ENCODE measurements around the gene SLC35B1.
A peak's percentile ranks its signal among the peaks of the same experiment; 100 is the strongest.

The SLC35B1 gene, protein sequence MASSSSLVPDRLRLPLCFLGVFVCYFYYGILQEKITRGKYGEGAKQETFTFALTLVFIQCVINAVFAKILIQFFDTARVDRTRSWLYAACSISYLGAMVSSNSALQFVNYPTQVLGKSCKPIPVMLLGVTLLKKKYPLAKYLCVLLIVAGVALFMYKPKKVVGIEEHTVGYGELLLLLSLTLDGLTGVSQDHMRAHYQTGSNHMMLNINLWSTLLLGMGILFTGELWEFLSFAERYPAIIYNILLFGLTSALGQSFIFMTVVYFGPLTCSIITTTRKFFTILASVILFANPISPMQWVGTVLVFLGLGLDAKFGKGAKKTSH
- total RNA-seq: 35.9 to 36.0 reads per million in 2 donors

DNA sequence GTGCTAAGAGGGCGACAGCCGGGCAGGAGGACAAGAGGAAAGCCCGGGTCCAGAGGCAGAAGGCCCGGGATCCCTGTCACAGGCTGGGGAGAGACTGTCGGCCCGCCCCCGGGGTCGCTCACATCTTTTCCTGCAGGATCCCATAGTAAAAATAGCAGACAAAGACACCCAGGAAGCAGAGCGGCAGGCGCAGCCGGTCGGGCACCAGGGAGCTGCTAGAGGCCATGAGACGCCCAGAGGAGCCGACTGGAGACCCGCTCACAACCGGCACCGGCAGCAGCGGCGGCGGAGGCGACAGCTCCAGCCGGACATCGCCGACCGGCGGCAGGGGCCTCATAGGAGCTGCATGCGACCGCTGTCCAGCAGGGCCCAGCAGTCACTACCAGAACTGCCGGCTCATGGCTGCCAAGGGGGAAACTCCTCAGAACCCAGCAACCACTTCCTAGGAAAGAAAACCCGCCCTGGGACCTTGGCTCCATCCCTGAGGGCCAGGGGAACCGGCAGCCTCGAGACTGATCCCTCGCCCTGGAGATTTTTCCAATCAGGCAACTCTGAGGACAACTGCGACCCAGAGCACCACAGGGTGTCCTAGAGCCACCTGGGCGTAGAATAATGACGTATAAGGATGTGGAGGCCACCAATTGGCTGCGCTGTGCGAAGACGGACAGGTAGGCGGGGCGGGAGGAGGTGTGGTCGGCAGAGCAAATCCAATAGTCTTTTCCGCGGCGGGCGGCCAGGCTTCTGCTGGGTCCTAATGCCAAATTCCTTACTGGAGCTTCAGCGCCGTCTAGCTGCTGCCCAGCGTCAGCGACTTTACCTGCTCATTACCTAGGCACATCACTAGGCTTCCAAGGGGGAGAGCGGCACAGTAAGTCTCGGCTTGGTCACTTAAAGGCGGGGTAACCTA, at the start of gene SLC35B1:
SLC35B1 (minus strand) TSS at position 357 of the 907 bp plus-strand sequence; CDS start at position 226, 131 bp downstream.
- peak; percentile 97 for DNase-seq

DNA sequence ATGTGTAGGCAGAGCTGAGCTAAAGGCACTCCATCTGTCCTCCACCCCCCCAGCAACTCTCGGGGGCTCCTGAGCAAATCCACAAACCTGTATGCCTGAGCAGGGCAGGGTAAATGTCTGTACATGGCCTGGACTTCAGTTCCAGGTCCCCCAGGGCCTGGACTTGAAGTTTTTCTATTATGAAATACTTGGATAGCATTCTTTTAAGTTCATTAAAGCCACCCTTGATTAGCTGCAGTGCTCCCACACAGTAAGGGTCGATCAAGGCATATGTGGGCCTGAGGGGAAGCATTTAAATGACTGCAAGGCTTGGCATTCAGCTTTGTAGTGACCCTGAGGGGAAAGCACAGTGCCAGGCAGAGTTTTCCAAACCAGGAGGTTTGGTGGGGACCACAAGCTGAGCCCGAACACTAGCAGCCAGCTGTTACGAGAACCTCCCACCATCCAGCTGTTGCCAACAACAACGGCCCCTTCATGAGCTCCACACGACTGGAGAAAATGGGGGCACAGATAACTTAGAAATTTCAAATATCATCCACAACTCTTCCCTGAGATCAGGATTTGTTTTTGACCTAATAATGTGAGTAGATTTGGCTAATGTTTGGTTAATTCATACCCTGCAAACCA, 49.5 kb upstream of the SLC35B1 start:
- DNase-seq: no peak

DNA sequence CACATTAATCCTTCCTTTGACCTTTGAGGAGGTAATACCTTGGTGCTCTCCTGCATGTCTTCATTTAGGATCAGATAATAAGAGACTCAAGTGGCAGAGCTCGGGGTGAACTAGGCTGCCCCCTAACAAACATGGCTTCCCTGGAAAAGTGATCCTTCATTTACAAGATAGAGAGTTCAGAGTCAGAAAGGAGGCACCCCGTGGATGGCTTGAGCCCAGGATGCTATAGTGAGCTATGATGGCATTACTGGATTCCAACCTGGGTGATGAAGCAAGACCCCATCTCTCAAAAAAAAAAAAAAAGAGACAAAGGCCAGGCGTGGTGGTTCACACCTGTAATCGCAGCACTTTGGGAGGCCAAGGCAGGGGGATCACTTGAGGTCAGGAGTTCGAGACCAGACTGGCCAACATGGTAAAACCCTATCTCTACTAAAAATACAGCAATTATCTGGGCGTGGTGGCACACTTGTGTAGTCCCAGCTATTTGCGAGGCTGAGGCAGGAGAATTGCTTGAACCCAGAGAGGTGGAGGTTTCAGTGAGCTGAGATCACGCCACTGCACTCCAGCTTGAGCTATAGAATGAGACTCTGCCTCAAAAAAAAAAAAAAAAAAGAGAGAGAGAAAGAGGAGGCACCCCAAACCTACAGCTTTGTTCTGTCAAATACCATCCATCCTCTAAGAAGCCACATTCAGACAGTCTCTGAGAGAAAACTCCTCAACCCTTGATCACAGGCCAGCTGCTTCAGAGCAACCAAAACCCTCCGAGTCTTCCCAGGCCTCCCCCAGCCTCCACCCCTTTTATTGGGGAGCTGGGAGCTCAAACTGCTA, 48.8 kb upstream of the SLC35B1 start:
- DNase-seq: no peak

DNA sequence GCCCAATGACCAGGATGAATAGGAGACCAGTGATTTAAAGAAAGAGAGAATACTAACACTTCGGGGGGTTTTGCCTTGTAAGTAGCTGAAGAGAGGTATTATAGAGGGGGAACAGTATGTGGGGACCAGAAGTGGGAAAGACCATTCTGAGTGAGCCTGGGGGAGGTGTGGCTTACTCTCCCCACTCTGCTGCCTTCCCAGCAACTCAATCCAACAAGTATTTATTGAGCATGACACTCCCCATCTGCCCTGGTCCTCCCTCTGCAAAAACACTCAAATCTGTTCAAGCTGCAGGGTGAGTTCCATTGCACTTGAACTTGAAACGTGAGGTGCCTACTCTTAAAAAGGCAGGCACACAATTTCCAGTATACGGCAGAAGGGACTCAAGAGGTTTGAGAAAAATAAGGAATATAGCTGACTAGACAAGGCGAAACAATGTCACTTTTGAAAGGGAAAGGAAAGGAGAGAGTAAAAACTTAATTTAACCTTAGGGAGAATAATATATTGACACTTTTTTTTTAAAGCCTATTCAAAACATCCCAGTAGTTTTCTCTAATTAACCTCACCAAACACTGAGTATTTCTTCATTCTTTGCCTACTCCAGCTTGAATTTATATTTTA, 48.0 kb upstream of the SLC35B1 start:
- no peak for DNase-seq

DNA sequence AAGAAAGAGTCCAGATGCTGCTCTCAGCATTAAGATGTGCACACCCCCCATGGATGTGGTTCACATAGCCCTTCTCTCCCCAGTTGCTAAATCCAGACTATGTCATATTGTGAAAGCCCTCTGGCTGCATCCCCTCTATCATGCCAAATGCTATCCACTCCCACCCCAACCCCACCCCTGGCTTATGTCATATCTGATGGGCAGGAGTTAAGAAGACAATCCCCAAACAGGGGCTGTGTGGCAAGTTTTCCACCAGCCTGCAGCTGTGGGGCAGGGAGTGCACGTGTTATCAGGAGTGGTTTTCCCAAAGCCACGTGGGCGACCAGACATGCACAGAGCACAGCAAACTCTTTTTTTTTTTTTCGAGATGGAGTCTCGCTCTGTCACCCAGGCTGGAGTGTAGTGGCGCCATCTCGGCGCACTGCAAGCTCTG, 46.2 kb upstream of the SLC35B1 start:
- no peak for DNase-seq

DNA sequence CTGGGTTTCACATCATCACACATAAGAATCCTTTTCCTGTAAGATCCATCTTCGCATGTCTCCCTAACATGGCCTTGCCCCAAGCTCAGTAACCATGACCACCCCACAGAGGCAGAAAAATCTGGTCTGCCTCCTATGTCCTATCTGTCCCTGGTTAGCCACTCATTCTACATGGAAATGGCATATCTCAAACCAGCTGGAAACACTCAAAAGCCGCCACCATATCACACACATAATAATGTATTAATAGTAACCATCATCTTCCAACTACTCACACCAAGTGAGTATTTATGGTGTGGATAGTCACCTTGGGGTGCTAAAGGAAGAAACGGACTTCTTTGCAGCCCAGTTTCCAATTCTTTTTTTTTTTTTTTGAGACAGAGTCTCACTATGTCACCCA, 44.7 kb upstream of the SLC35B1 start:
- no peak for DNase-seq

DNA sequence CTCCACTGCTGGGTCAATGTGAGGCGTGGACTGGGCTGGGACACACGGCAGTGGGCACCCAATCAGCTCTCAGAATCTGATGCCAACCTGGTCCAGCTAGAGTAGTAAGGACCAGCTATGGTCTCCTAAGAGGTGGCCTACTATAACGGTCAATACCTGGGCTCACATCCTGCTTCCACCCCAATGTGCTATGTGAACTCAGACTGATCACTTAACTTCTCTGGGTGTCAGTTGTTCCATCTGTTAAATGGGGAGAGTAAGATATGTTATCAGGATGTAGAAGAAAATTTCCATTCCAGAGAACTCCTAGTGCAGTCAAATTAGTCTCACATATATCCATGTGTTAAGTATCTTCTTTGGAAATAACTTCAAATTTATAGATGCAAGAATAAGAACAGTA, 42.0 kb upstream of the SLC35B1 start:
- DNase-seq: no peak

DNA sequence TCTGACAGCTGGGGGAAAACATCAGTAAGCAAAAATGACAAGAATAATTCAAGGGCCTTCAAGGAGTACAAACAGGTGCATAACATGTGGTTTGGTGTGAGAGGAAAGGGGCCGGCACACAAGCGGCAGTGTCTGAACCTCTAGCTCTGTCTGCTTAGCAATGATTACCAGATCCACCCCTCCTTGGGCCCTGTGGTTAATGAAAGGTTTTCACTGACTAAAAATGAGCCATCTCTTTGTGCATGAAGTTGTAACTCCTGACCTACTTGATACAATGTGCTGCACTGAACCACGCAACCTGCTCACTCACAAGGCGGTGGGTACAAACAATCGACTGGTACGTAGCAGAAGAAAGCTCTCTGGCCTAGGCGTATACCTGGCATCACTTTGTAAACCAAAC, 41.0 kb upstream of the SLC35B1 start:
- DNase-seq: peak; percentile 46

DNA sequence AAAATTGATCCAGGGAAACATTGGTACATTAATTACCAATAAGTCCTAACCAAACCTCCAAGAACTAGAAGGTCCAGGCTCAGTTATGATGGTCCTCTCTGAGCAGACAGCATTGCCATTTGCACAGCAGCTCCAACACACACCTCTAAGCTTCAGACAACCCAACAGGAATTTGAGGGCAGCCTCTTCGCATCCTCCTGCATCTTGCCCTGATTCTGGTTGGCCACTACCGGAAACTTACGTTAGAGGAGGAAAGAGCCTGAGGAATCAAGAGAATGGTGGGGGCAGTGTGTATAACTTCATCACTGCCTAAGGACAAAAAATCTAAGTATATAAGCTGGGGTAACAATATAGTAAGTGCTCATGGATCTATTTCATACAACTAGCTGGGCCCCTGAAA, 40.5 kb upstream of the SLC35B1 start:
- DNase-seq: peak; percentile 35

DNA sequence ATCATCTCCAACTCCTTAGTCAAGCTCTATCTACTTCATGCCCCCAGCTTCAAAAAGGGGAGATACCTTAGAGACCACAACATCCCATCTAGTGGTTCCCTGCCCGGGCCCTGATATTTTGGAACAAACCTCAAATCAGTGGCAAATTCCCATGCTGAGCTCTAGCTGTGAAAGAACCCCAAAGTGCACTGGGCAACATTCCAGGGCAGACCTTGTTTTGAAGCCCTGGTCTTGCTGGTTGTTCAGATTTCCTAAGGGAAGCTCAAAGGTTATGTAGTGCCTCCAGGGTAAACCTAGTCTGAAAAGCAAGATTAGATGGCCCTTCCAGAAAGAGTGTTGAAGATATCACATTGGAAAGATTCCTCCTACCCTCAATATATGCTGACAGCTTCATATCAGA, 39.9 kb upstream of the SLC35B1 start:
- no peak for DNase-seq

DNA sequence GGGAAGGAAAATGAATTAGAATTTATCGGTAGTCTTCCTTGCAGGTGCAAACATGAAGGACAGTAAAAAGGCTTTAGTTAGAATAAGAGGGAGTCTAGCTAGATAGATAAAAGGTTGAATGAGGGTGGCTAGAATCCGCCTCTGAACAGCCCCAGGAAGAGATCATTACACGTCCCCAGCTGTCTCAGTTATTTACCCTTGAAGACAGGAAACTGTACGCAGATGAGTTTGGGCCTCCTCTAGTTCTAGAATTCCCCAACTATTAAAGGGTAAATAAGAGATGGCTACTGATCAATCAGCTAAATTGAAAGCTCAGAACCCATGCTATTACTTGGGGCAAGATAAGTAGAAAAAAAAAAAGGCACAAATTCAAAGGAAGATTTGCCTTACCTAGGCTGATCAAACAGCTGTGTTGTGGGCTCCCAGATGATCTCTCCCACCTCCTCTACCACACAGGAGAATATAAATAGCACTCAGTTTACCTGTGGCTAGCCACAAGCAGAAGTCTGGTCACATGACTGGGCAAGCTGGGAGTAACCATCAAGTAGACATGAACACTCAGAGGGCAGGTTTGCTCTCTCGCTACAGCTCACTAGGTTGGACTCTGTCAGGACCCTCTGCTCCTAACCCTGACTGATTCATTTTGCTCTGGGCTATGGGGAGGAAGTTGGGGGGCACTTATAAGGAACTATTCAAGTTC, 39.2 kb upstream of the SLC35B1 start:
- no peak for DNase-seq

DNA sequence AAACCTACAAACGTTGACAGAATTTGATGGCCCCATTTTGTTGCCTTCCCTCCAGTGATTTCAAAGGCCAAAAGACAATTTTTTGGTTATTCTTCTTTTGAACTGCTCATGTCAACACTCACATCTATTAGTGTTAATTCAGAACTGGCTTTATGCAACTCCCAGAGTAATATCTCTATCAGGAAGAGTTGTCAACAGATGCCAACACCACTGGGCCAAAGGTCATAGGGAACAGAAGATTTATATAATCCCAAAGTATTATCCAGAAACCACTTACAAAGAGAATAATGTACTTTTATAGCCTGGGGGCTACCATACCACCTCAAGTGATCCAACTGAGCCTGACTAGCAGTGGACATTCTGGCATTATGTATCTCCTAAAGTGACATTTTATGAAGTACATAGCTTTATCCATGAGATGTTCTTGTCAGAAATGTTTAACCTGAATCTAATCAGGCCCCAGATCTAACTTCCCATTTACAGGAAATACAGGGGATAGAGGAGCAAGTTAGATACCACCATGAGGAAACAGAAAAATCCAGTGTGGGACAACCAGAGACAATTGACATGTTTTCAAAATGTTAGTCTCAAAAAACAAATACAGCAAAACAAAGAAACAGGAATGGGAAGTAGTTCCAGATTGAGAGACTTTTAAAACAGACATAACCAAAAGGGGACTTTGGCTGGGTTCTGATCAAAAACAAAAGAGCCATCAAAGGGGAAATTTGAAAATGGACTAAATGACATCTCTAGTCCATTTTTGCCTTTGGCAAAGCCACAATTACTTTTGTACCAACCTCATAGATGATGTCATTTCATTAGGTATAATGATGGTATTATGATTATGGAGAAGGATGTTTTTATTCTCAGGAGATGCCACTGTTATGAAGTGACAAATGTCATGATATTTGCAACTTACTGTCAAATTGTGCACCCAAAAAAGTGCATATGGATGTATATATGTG, 37.7 kb upstream of the SLC35B1 start:
- DNase-seq: no peak

DNA sequence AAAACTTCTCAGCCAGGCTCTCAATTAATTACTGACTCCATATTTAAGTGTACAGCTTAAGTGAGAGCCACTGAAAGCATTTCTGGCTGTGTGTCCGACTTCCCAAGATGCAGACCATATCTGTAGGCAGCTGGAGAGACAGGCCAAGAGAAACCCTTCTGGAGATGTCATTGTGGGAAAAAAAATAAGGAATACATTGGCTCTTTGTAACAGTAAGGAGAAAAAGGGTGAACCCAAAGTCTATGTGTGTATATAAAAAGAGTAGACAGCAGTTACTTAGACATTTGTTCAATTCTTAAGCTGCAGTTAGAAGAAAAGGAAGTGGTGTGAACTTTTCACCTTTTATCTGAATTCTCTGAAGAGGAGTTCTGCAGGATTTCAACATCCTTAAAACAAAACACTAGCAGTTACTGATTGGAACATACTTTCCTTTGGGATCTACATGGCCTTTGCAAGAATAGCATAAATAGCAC, 34.4 kb upstream of the SLC35B1 start:
- DNase-seq: no peak

DNA sequence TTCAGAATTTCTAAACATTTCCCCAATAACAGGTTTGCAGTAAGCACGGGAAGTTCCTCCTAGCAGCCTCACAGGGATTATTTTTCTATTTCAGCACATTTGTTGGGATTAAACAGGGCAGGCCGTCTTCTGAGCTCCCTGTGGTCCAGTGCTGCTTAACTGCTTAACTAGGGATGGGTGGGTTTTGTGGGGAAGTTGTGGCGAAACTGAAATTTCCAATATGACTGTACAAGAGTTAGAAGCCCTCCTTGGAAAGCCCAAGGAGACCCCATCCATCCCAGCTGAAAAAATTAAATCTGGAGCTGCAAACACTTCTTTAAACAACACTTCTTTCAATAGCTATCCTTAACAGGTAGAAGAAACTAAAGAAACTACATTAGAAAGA, 33.9 kb upstream of the SLC35B1 start:
- no peak for DNase-seq

DNA sequence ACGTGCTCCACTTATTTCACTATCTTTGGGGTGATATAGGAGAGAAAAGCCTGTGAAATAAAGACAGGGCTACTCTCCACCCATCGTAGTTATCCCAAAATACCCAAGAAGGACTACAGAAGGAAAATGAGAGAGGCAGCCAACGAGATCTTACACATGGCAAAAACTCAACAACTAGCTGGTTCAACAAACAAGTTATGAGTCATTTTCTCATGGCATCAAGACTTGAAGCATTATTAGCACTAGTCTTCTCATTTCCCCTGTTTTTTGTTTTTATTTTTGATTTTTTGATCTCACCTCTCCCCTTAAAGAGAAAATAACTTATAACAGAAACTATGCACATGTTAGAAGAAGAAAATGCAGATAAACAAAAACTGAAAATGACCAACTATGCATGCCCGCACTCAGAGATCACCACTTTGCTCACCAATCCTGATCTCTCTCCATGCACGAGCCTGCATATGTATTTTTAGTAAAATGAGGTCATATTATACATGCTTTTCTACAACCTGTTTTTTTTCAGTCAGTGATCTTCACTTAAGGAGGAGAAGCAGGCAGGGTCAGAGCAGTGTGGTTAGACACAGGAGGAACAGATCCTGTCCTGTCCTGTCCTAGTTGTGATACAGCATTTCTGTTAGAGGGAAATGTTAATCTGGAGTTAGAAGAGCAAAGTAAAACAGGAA, 33.4 kb upstream of the SLC35B1 start:
- DNase-seq: no peak

DNA sequence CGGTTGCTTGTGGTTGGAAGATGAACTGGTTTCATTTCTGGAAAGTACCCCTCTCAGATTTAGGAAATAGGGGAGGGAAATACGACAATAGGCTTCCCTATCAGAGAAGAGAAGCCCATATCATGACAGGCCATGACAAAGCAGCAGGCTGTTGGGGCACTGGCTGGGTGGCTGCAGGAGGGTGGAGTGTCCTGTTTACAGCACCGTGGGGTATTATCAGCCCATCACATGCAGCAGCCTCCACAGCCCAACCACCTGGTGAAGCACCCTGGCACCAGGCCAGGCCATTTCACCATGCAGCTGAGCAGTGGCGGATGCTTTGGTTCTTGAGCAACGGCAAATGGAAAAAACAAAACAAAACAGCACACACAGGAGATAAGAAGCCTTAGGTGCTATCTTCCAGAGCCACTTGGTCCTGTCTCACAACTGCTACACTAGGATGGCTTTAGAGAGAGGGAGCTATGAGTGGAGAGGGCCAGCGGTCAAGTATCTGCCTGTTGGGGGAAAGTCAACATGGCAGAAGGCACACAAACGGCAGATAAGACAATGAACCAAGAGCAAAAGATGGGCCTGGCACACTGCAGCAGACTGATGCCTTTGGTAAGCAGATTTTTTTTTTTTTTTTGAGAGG, 32.0 kb upstream of the SLC35B1 start:
- DNase-seq: peak; percentile 96

DNA sequence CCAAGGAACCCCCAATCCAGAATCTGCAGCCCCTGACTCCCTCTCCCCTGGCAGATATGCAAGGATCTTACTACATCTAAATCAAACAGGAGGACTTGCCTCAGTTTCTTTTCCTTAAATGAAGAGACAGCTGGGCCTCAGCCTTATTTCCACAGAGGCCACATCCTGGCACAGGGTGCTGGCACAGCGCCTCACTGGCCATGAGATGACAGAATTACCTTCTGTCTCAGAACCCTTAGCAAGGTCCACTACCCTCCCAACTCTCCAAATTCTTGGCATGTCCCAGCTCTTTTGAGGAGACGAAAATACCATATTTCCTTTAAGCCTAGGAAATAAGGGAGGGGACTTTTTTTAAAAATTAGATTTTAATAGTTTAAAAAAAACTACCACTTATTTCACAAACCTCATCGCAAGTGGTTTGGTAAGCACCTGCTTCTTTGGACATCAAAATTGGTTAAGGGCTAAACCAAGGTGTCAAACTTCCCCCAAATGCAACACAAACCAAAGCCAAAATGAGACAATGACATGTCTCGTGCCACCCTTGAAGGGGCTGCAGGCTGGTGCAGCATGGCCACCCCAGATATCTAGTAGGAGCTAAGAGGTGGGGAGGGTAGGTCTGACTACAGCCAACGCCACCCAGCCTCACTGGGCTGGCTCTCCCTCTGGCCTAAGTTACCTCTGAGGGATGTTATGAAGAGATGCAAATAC, 30.8 kb upstream of the SLC35B1 start:
- no peak for DNase-seq
